ENCODE results near the gene OCIAD1.

DNA sequence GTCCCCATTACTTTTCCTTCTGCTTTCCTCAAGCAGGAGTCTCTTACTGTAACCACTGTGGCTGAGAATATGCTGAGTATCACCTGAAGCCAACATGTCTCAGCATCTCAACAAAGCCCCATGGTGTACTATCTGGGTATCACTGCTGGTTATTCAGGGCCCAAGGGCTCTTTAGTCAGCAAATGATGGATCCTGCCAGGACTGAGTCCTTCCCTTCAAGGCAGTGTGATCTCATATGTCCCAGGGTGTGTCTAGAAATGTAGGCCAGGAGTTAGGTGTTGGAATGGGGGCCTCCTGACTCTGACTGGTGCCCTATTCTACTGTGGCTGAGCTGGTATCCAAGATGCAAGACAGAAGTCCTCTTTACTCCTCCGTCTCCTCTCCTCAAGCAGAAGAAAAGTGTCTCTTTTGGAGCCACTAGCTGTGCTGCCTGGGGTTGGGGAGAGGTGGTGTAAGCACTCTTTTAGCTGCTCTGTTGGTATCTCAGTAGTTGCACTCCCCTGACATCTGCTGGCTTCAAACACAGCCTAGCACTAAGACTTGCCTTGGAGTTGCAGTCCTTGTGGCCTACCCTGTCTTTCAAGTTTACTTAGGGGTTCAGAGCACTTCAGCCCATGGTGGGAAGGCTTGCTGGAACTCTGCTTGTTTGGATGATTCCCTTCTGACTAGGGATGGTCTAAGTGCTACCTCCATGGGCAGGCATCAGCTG is 47.1 kb downstream of the OCIAD1 start:
- TF ChIP-seq GATA3 (IDR thresholded peaks at IDR 0.05; ENCODE audit: low read depth, low read length) (no peak), GATA2 (IDR thresholded peaks at IDR 0.05; ENCODE audit: low read depth, low read length) (no peak)

Measured in SH-SY5Y (cell line).